CD14-positive monocyte (primary cell): ENCODE measurements around the gene SS18. TPM values are rescaled to one million over a fixed set of nuclear protein-coding genes. Genes with fewer than 3 reads are reported as not detected.
"Not testable (repeated sequence)": the region's sequence is repeated elsewhere in the genome, so short reads cannot be mapped to it uniquely, and the experiment has no call there.

Experiments
- DNase-seq, 3 donors: peaks; one replicate each; pipeline ENCODE4 v3.0.0-alpha.2; 2011 to 2022
- H2AFZ ChIP-seq: 2 replicates; pipeline ENCODE4 v1.6.0; 2012; ENCODE audit warnings: mild to moderate bottlenecking, low read depth, low read length, inconsistent platforms; ENCODE audit not compliant: insufficient read depth, poor library complexity, severe bottlenecking
- H3K27ac ChIP-seq, 2 donors: 1 replicate in 1 of 2; 2 replicates in 1 of 2; pipeline ENCODE4 v1.5.1; 2012 to 2013; ENCODE audit warnings: low read length in 2 of 2, control low read depth in 1 of 2, inconsistent platforms in 1 of 2, low read depth in 1 of 2, mild to moderate bottlenecking in 1 of 2
- H3K27me3 ChIP-seq, 2 donors: one replicate each; pipeline versions ENCODE4 v1.6.0 to v1.6.1; 2011 to 2013; ENCODE audit warnings: low read length in 2 of 2; ENCODE audit not compliant: control insufficient read depth in 2 of 2, insufficient read depth in 2 of 2
- H3K36me3 ChIP-seq, 2 donors: replicated peaks in 1 of 2; 1 replicate in 1 of 2; 2 replicates in 1 of 2; pipeline versions ENCODE4 v1.5.1 to v1.6.1; 2012 to 2013; ENCODE audit warnings: low read length in 2 of 2, control low read depth in 1 of 2, inconsistent platforms in 1 of 2, mild to moderate bottlenecking in 1 of 2; ENCODE audit not compliant: insufficient read depth in 2 of 2, control insufficient read depth in 1 of 2
- H3K4me1 ChIP-seq, 2 donors: 1 replicate in 1 of 2; 2 replicates in 1 of 2; pipeline versions ENCODE4 v1.5.1 to v1.6.1; 2012 to 2013; ENCODE audit warnings: low read length in 2 of 2, control low read depth in 1 of 2, inconsistent platforms in 1 of 2, mild to moderate bottlenecking in 1 of 2, moderate library complexity in 1 of 2; ENCODE audit not compliant: insufficient read depth in 2 of 2, control insufficient read depth in 1 of 2
- H3K4me2 ChIP-seq: replicated peaks from 2 replicates; pipeline ENCODE3; 2012; ENCODE audit warnings: low read length, moderate library complexity, mild to moderate bottlenecking; ENCODE audit not compliant: poor library complexity, severe bottlenecking; ENCODE audit errors: extremely low read depth
- H3K4me3 ChIP-seq, 3 experiments: fragments of 200-600 bp in 1 of 3; sonication (generic) in 1 of 3; replicated peaks in 1 of 3; 1 replicate in 2 of 3; 2 replicates in 1 of 3; pipeline ENCODE4 v1.5.1; 2011 to 2013; ENCODE audit warnings: low read length in 3 of 3, mild to moderate bottlenecking in 3 of 3, control low read depth in 2 of 3, low read depth in 2 of 3, inconsistent platforms in 1 of 3, moderate library complexity in 1 of 3
- H3K79me2 ChIP-seq: 2 replicates; pipeline ENCODE4 v1.6.0; 2012; ENCODE audit warnings: mild to moderate bottlenecking, control low read depth, inconsistent platforms, low read length, moderate library complexity; ENCODE audit not compliant: insufficient read depth
- H3K9ac ChIP-seq: 2 replicates; pipeline ENCODE4 v1.6.0; 2017; ENCODE audit warnings: low read length, mild to moderate bottlenecking; ENCODE audit not compliant: insufficient read depth, poor library complexity, severe bottlenecking
- H3K9me3 ChIP-seq, 2 donors: replicated peaks in 1 of 2; 1 replicate in 1 of 2; 2 replicates in 1 of 2; pipeline versions ENCODE4 v1.5.1 to v1.6.1; 2012 to 2013; ENCODE audit warnings: low read length in 2 of 2, control low read depth in 1 of 2; ENCODE audit not compliant: control insufficient read depth in 1 of 2, insufficient read depth in 1 of 2
- H4K20me1 ChIP-seq: 2 replicates; pipeline ENCODE4 v1.6.0; 2012; ENCODE audit warnings: mild to moderate bottlenecking, low read length, control low read depth, moderate library complexity; ENCODE audit not compliant: insufficient read depth
- H3K27ac Mint-ChIP-seq, 7 donors: one replicate each; pipeline ENCODE4 v1.8.0; 2020; ENCODE audit warnings: mild to moderate bottlenecking in 7 of 7, mixed read lengths in 7 of 7, moderate library complexity in 6 of 7, inconsistent platforms in 2 of 7
- H3K27me3 Mint-ChIP-seq, 3 donors: one replicate each; pipeline ENCODE4 v1.8.0; 2021 to 2022; ENCODE audit warnings: low read depth in 3 of 3, mild to moderate bottlenecking in 3 of 3, mixed read lengths in 3 of 3, moderate library complexity in 3 of 3, inconsistent platforms in 1 of 3
- H3K36me3 Mint-ChIP-seq, 2 donors: one replicate each; pipeline ENCODE4 v1.8.0; 2020; ENCODE audit warnings: mixed read lengths in 2 of 2, inconsistent platforms in 1 of 2, mild to moderate bottlenecking in 1 of 2
- H3K4me1 Mint-ChIP-seq: one replicate; pipeline ENCODE4 v1.8.0; 2020; ENCODE audit warnings: mild to moderate bottlenecking, mixed read lengths
- H3K4me3 Mint-ChIP-seq, 2 donors: one replicate each; pipeline ENCODE4 v1.8.0; 2020; ENCODE audit warnings: mild to moderate bottlenecking in 2 of 2, mixed read lengths in 2 of 2, moderate library complexity in 1 of 2
- H3K9me3 Mint-ChIP-seq, 7 donors: one replicate each; pipeline ENCODE4 v1.8.0; 2020 to 2022; ENCODE audit warnings: mixed read lengths in 7 of 7, mild to moderate bottlenecking in 6 of 7, moderate library complexity in 6 of 7, inconsistent platforms in 2 of 7
- WGBS: methylation state at CpG from one replicate; pipeline ENCODE4 v1.1.5; 2013; ENCODE audit warnings: missing lambda C conversion rate; ENCODE audit not compliant: insufficient coverage; 5-methylcytosine and 5-hydroxymethylcytosine counted together
- intact Hi-C, 2 donors: fragments of 100-400 bp; cut with micrococcal nuclease; formaldehyde crosslinking; loops; one replicate each; pipeline versions ENCODE4 v1.15.0 to v1.15.1; 2023
- polyA plus RNA-seq, 3 donors: library from polyadenylated mRNA; depleted of rRNA in 1 of 3; unstranded in 2 of 3; stranded (reverse) in 1 of 3; fragments of 300-500 nt in 2 of 3; fragments of >200 nt in 1 of 3; fragmentation: Illumina TruSeq in 2 of 3; gene quantifications; 1 replicate in 2 of 3; 2 replicates in 1 of 3; pipeline ENCODE4 v1.2.3, GENCODE V29; 2012 to 2021
- TF ChIP-seq, protein P1 (sequence below): fragments of 200-600 bp; IDR thresholded peaks from one replicate; pipeline ENCODE4 v1.8.0; 2022; ENCODE audit warnings: antibody characterized with exemption, mild to moderate bottlenecking

SS18 gene
- polyA plus RNA-seq, 3 donors = 23.0 to 50.5 (median 36.3) TPM

DNA sequence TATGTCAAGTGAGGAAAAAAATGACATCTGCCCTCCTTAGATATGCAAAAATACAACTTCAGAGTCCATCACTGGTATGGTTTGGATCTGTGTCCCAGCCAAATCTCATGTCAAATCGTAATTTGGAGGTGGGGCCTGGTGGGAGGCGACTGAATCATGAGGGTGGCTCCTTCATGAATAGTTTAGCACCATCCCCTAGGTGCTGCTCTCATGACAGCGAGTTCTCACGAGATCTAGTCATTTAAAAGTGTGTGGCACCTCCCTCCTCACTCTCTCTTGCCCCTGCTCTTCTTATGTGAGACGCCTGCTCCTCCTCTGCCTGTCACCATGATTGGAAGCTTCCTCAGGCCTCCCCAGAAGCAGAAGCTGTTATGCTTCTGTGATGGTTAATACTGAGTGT lies 37.4 kb upstream of the SS18 start:
- H3K27me3 ChIP-seq = no peaks in the 10 kb centered on the region
- no peak overlapping the region for H3K4me3 ChIP-seq
- no peak overlapping the region for H3K4me2 ChIP-seq
- Mint-ChIP-seq H3K4me3 (no peak overlapping the region), H3K9me3 (peaks cover 0 to 6% (median 3%) of the 10 kb centered on the region in 7 donors), H3K27me3 (peaks cover 0 to 3% (median 0%) of the 10 kb centered on the region in 3 donors), H3K36me3 (no peaks in the 10 kb centered on the region), H3K27ac (peak overlapping the region in 1 of 7 donors; percentile 67), H3K4me1 (no peaks in the 10 kb centered on the region)
- H3K79me2 ChIP-seq = no peaks in the 10 kb centered on the region
- TF ChIP-seq, protein P1, sequence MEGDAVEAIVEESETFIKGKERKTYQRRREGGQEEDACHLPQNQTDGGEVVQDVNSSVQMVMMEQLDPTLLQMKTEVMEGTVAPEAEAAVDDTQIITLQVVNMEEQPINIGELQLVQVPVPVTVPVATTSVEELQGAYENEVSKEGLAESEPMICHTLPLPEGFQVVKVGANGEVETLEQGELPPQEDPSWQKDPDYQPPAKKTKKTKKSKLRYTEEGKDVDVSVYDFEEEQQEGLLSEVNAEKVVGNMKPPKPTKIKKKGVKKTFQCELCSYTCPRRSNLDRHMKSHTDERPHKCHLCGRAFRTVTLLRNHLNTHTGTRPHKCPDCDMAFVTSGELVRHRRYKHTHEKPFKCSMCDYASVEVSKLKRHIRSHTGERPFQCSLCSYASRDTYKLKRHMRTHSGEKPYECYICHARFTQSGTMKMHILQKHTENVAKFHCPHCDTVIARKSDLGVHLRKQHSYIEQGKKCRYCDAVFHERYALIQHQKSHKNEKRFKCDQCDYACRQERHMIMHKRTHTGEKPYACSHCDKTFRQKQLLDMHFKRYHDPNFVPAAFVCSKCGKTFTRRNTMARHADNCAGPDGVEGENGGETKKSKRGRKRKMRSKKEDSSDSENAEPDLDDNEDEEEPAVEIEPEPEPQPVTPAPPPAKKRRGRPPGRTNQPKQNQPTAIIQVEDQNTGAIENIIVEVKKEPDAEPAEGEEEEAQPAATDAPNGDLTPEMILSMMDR = no peak
- intact Hi-C loops = no loop called here
- no peak overlapping the region for H3K27ac ChIP-seq
- no peak overlapping the region for H3K9ac ChIP-seq
- no peaks in the 10 kb centered on the region for H3K4me1 ChIP-seq
- H3K9me3 ChIP-seq = no peaks in the 10 kb centered on the region
- 82% methylated on average over 2 of the region's 5 CpGs for WGBS
- H4K20me1 ChIP-seq = no peaks in the 10 kb centered on the region
- no peak overlapping the region for H2AFZ ChIP-seq
- no peak for DNase-seq
- no peaks in the 10 kb centered on the region for H3K36me3 ChIP-seq

DNA sequence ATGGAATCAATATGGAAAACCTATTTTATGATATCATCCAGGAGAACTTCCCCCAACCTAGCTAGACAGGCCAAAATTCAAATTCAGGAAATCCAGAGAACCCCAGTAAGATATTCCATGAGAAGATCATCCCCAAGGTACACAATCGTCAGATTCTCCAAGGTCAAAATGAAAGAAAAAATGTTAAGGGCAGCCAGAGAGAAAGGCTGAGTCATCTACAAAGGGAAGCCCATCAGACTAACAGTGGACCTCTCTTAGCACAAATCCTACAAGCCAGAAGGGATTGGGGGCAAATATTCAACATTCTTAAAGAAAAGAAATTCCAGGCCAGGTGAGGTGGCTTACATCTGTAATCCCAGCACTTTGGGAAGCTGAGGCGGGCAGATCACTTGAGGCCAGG lies 31.6 kb upstream of the SS18 start:
- peaks cover 6 to 10% of the 10 kb centered on the region in 2 donors for H3K9me3 ChIP-seq
- H3K79me2 ChIP-seq, H3K27ac Mint-ChIP-seq, H3K4me3 Mint-ChIP-seq, H3K4me3 ChIP-seq, H3K4me1 Mint-ChIP-seq, H2AFZ ChIP-seq, intact Hi-C loops, H3K27me3 Mint-ChIP-seq, H4K20me1 ChIP-seq, H3K27me3 ChIP-seq, H3K4me2 ChIP-seq, H3K36me3 Mint-ChIP-seq, H3K36me3 ChIP-seq, H3K4me1 ChIP-seq, H3K27ac ChIP-seq, H3K9ac ChIP-seq, DNase-seq: not testable (repeated sequence)
- peaks cover 5 to 14% (median 11%) of the 10 kb centered on the region in 7 donors for H3K9me3 Mint-ChIP-seq
- 100% methylated on average over 2 of the region's 2 CpGs for WGBS
